ENCODE results near the gene ZDHHC6.

GRCh38 chr10:112447620-112447928 lies 860 bp upstream of the ZDHHC6 start:
- no peak for TF ChIP-seq CTCF (IDR thresholded peaks at IDR 0.05)
- no peak for TF ChIP-seq EP300 (IDR thresholded peaks at IDR 0.05)

Measured in tibial nerve (tissue), 4 donors.